Hematopoietic multipotent progenitor cell (in vitro differentiated cells): ENCODE results near the gene SLC25A27. TPM values are rescaled to one million over a fixed set of nuclear protein-coding genes. Genes with fewer than 3 reads are reported as not detected.

ENCODE experiments used
- DNase-seq, 3 donors: peaks; one replicate each; pipeline ENCODE4 v3.0.0-alpha.2; 2011 to 2015; ENCODE audit warnings: low read depth in 2 of 3, low spot score in 2 of 3
- total RNA-seq: library from RNA; depleted of rRNA; stranded (reverse); fragments of >200 nt; gene quantifications from one replicate; pipeline ENCODE4 v1.2.3, GENCODE V29; 2012

Gene SLC25A27
- total RNA-seq, 1 donor = 5.7 TPM

- no peak for DNase-seq
These were observed 3.8 kb upstream of the SLC25A27 start for GRCh38 chr6:46648869-46649492.

GRCh38 chr6:46651006-46651405, 1.8 kb upstream of the SLC25A27 start:
- no peak for DNase-seq

GRCh38 chr6:46651816-46652215, 959 bp upstream of the SLC25A27 start:
- no peak for DNase-seq

GRCh38 chr6:46652232-46652602, 558 bp upstream of the SLC25A27 start:
- DNase-seq = peak in 1 of 3 donors; percentile 6

- DNase-seq = no peak
These were observed 842 bp downstream of the SLC25A27 start for GRCh38 chr6:46653439-46654195.

- peak in 1 of 3 donors; percentile 20 for DNase-seq
These were observed 3.0 kb downstream of the SLC25A27 start for GRCh38 chr6:46655803-46656202.

- no peak for DNase-seq
These were observed 4.9 kb downstream of the SLC25A27 start for GRCh38 chr6:46657642-46658041.

- no peak for DNase-seq
These were observed 8.7 kb downstream of the SLC25A27 start for GRCh38 chr6:46661483-46661882.

GRCh38 chr6:46667377-46667776, 14.6 kb downstream of the SLC25A27 start:
- no peak for DNase-seq

- DNase-seq = no peak
These were observed 21.6 kb downstream of the SLC25A27 start for GRCh38 chr6:46674410-46674809.

GRCh38 chr6:46676604-46677313, 24.0 kb downstream of the SLC25A27 start:
- DNase-seq = no peak

GRCh38 chr6:46677314-46677654, 24.5 kb downstream of the SLC25A27 start:
- DNase-seq = peak in 1 of 3 donors; percentile 9

- DNase-seq = peak in 1 of 3 donors; percentile 6
These were observed 32.0 kb downstream of the SLC25A27 start for GRCh38 chr6:46684771-46685170.

GRCh38 chr6:46687619-46688097, 34.9 kb downstream of the SLC25A27 start, which contains the start of gene TDRD6:
Gene TDRD6, plus strand, starts transcription at chr6:46687885. Its CDS starts 244 bp downstream, at chr6:46688129.
- DNase-seq = no peak

GRCh38 chr6:46688117-46688965, 35.6 kb downstream of the SLC25A27 start:
- DNase-seq = no peak

GRCh38 chr6:46688966-46689335, 36.2 kb downstream of the SLC25A27 start:
- no peak for DNase-seq

GRCh38 chr6:46689657-46690056, 36.9 kb downstream of the SLC25A27 start:
- no peak for DNase-seq

- no peak for DNase-seq
These were observed 37.5 kb downstream of the SLC25A27 start for GRCh38 chr6:46690141-46690755.

- no peak for DNase-seq
These were observed 38.2 kb downstream of the SLC25A27 start for GRCh38 chr6:46690911-46691451.

- DNase-seq = no peak
These were observed 47.2 kb downstream of the SLC25A27 start for GRCh38 chr6:46699970-46700369.
